Activated CD8-positive, alpha-beta memory T cell treated with anti-CD3 and anti-CD28 coated beads, Interleukin-2, amount 50 U/mL, for 24 hours (primary cell): ENCODE measurements around the gene SNAI1.
"Not testable (repeated sequence)": the region's sequence is repeated elsewhere in the genome, so short reads cannot be mapped to it uniquely, and the experiment has no call there.

Source experiments
- DNase-seq: peaks from one replicate; pipeline ENCODE4 v3.0.0-alpha.2; 2020; ENCODE audit errors: extremely low read depth

Gene SNAI1

GRCh38 chr20:49964964-49965780 lies 17.6 kb upstream of the SNAI1 start:
- DNase-seq = no peak

- DNase-seq = no peak
These were observed 16.9 kb upstream of the SNAI1 start for GRCh38 chr20:49965781-49966305.

DNA sequence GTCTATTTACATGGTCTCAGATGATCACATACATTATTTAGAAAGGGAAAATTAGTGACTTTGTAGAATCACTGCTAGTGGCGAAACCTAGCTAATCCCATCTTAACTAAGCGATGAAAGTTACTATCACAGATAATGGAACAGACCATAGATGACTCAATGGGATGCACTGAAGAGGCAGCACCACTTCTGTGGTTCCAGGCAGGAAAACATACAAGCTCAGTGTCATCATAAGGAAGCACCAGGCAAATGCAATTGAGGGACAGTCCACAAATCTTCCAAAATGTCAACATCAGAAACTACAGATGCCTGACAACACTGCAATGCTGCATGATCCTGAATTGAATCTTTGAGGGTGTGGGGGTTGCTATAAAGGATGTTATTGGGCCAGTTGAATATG lies 15.9 kb upstream of the SNAI1 start:
- no peak for DNase-seq

GRCh38 chr20:49969234-49969633 lies 13.5 kb upstream of the SNAI1 start:
- DNase-seq = no peak

GRCh38 chr20:49969946-49970345 lies 12.8 kb upstream of the SNAI1 start:
- no peak for DNase-seq

- DNase-seq = no peak
These were observed 12.3 kb upstream of the SNAI1 start for GRCh38 chr20:49970498-49970897.

DNA sequence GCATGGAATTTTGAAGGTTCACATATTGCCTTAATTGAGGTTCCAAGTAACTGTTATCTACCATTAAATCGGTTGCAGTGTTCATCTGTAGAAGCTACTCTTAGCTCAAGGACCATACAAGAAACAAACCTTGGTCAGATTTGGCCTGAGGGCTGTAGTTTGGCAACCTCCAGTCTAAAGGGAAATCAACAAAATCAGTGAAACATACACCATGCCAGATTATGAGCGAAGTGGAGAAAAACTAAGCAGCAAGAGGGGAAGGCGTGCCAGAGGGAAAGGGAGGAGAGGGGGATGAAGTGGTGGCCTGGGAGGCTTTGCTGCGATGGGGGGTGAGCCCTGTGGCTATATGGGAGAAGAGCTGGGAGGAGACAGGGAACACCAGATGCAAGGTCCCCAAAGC lies 8.8 kb upstream of the SNAI1 start:
- no peak for DNase-seq

GRCh38 chr20:49976542-49976941 lies 6.2 kb upstream of the SNAI1 start:
- no peak for DNase-seq

DNA sequence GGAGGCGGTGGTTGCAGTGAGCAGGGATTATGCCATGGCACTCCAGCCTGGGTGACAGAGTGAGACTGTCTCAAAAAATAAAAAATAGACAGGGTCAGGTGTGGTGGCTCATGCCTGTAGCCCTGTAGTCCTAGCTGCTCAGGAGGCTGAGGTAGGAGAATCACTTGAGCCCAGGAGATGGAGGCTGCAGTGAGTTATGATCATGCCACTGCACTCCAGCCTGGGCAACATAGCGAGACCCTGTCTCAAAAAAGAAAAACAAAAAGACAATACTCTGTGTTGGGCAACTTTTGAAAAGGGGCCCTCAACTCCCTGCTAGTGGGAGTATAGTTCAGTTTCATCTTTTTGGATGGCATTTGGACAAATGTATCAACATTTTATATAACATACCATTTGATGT lies 5.0 kb upstream of the SNAI1 start:
- DNase-seq = not testable (repeated sequence)

GRCh38 chr20:49978685-49979029 lies 4.1 kb upstream of the SNAI1 start:
- no peak for DNase-seq

GRCh38 chr20:49979030-49979832 lies 3.5 kb upstream of the SNAI1 start:
- DNase-seq = no peak

DNA sequence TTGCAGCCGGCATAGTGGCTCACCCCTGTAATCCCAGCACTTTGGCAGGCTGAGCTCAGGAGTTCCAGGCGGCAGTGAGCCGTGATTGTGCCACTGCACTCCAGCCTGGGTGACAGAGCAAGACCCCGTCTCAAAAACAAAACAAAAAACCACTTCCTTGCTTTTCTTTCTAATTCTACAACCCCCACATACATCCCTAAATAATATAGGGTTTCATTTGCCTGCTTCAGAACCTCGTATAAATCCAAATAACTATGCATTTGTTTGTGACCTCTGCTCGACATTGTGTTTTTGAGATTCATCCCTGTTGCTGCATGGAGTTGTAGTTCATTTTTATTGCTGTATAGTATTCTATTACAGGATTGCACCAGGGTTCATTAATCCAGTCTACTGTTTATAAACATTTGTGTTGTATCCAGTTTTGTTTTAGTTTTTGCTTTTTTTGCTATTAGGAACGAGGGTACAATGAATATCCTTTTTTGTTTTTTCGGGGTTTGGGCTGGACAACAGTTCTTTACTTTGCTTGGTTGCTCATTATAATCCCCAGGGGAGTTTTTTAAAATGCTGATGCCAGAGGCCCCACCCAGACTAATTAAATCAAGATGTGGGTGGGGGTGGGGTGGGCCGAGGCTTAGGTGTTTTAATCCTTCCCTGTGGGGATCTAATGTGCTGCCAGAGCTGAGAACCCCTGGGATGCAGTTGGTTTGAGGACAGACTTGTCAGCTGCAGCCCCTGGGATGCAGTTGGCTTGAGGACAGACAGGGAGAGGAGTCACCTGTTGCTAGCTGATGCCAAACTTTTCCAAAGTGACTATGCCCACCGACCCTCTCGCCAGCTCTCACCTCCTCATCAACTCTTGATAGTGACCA lies 2.4 kb upstream of the SNAI1 start:
- no peak for DNase-seq

DNA sequence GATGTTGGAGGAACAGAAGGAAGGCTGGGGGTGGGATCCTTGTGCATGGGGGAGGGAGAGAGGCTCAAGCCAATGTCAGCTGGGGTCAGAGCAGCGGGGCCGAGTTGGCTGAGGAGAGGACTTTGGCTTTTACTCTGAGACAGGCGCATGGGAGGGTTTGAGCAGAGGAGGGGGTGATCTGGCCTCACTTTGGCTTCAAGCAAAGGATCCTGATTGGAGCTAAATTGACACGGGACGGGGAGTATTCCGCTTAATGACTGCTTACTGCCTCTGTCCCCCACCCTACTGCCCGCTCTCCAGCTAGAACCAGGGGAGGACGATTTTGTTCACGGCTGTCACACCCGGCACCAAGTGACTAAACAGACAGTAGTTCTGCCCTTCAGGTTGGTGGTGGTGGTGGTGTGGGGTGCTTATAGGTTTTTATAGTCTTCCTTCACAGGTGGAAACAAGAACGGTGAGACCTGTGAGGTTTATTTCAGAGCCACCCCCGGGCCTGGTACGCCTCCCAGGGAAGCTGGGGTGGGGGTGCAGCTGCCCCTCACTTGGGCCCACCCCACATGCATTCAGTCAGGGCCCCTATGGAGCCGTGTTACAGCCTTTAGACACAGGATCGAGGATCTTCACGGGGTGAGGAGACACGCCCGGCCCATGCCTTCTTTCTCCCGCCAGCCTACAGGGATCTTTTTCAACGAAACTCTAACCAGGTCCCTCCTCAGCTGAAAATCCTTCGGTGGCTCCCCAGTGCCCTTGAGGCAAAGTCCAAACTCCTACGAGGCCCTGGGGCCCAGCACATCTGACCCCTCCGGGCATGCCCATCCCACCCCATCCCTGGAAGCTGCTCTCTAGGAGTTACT lies 1.3 kb upstream of the SNAI1 start:
- no peak for DNase-seq

DNA sequence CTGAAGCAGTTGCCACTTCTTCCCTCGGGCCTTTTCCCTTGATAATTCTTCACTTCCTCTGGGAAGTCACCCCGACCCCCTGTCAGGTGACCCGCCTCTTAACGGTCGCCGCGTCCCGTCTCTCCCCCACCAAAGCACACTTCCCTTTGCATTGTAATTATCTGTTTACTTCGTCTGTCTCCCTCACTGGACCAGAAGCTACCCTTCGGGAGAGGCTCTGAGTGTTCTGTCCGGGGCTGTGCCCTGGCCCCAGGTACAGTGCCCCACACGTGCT lies 771 bp upstream of the SNAI1 start:
- no peak for DNase-seq

DNA sequence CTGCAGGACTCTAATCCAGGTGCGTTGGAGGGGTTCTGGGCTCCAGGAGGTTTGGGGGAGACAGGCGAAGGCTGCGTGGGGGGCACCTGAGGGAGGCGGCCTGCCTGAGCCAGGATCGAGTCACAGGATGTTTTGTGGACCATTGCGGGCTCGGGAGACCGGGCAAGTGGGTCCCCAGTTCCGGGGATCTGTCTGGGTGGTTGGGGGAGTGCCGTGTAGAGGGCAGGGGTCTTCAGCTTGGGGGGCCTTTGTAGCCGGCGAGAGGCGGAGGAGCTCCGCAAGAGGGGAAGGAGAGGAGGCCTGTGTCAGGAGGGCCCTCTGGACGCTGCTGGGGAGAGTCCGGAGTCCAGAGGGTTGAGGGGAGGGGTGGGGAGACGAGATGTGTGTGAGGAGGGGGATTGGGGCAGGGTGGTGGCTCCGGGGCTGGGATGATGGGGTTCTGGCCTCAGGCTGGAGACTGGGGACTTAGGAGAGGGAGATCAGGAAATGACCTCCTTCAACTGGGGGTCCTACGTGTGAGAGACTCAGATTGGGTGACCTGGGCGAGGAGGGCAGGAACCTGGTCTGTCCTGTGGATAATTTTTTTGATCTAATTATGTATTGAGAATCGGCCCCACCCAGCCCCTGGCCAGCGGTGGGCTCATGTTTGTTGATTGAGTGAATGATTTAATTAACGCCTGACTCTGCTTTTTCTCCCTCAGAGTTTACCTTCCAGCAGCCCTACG lies 505 bp downstream of the SNAI1 start:
- DNase-seq = no peak

GRCh38 chr20:49983848-49984408 lies 1.1 kb downstream of the SNAI1 start:
- DNase-seq = no peak

GRCh38 chr20:49984426-49985153 lies 1.8 kb downstream of the SNAI1 start:
- no peak for DNase-seq

DNA sequence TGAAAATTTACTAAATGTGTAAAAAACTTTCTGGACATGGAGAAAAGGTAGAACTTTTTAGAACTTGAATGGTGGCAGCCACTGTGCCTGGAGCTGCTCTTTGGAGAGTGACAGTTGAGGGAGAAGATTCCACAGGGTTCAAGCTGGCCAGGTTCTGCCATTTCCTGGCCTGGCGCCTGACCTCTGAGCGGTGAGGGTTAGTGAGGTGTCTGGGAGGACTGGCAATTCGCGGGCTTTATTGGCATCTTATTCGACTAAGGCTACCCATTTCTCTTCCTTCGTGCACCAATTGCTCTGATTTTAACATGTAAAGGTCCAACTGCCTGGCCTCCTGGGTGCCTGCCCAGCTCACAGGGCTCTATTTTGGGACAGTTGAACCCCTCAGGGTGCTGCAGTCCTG lies 2.4 kb downstream of the SNAI1 start:
- DNase-seq = no peak

- DNase-seq = no peak
These were observed 2.8 kb downstream of the SNAI1 start for GRCh38 chr20:49985617-49986016.

DNA sequence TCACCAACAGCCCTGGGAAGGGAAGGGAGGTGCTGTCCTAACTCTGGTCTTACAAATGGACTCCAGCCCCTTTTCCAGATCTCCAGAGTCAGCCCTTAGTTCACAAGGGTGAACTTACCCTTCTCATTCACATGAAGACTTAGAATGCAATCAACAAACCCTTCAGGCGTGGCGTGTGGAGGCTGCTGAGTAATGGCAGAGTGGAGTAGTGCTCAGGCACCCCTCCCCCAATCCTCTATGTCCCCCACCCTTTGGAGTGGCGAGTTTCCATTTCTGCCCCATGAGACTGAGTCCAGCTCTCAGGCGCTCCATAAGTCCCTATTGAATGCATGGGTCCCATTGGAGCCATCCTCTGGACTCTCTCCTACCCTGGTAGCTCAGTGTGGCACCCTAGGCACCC lies 3.3 kb downstream of the SNAI1 start:
- no peak for DNase-seq
